Measurements from ENCODE around the gene DMWD. TPM values are rescaled to one million over a fixed set of nuclear protein-coding genes. Genes with fewer than 3 reads are reported as not detected.

Gene DMWD
- total and polyA plus RNA-seq, 2 of the 13 experiments (the other 11 are each of a cell fraction or from before 2014, with no cell fraction given) = 10.3 to 14.9 TPM

- no peak for TF ChIP-seq ZNF251 (CRISPR knock-in tag; IDR thresholded peaks at IDR 0.05)
Observed at GRCh38 chr19:45825263-45825605, 32.6 kb upstream of the DMWD start (continued).

- H3K9ac ChIP-seq (ENCODE audit: insufficient read depth, low read depth, low read length) = no peak overlapping the region
Observed at GRCh38 chr19:45824531-45825262, 32.1 kb upstream of the DMWD start.

More at GRCh38 chr19:45824531-45825262, 32.1 kb upstream of the DMWD start:
- no peak overlapping the region for H3K27ac ChIP-seq (ENCODE audit: extremely low read length, insufficient read depth, low read length)
- POLR2A ChIA-PET = interaction anchor here (0.7 to 1.5 kb wide), 4 partner anchors 38 to 78 kb away, joined by 3 to 4 read pairs (median 3); partner anchors contain the start of genes MYPOP and SYMPK
- H3K36me3 ChIP-seq (replicated peaks in 1 of 2; ENCODE audit: control insufficient read depth in 1 of 2, insufficient read depth in 2 of 2, low read length in 2 of 2) = peaks cover 32 to 83% of the 10 kb centered on the region in 2 experiments
- TF ChIP-seq FOXC1 (CRISPR knock-in tag; IDR thresholded peaks at IDR 0.05; ENCODE audit: borderline replicate concordance) (no peak), ZBTB38 (CRISPR knock-in tag; IDR thresholded peaks at IDR 0.05) (peak; percentile 45; the same call in 1 of the 2 replicates)
- TF ChIP-seq, protein P1, sequence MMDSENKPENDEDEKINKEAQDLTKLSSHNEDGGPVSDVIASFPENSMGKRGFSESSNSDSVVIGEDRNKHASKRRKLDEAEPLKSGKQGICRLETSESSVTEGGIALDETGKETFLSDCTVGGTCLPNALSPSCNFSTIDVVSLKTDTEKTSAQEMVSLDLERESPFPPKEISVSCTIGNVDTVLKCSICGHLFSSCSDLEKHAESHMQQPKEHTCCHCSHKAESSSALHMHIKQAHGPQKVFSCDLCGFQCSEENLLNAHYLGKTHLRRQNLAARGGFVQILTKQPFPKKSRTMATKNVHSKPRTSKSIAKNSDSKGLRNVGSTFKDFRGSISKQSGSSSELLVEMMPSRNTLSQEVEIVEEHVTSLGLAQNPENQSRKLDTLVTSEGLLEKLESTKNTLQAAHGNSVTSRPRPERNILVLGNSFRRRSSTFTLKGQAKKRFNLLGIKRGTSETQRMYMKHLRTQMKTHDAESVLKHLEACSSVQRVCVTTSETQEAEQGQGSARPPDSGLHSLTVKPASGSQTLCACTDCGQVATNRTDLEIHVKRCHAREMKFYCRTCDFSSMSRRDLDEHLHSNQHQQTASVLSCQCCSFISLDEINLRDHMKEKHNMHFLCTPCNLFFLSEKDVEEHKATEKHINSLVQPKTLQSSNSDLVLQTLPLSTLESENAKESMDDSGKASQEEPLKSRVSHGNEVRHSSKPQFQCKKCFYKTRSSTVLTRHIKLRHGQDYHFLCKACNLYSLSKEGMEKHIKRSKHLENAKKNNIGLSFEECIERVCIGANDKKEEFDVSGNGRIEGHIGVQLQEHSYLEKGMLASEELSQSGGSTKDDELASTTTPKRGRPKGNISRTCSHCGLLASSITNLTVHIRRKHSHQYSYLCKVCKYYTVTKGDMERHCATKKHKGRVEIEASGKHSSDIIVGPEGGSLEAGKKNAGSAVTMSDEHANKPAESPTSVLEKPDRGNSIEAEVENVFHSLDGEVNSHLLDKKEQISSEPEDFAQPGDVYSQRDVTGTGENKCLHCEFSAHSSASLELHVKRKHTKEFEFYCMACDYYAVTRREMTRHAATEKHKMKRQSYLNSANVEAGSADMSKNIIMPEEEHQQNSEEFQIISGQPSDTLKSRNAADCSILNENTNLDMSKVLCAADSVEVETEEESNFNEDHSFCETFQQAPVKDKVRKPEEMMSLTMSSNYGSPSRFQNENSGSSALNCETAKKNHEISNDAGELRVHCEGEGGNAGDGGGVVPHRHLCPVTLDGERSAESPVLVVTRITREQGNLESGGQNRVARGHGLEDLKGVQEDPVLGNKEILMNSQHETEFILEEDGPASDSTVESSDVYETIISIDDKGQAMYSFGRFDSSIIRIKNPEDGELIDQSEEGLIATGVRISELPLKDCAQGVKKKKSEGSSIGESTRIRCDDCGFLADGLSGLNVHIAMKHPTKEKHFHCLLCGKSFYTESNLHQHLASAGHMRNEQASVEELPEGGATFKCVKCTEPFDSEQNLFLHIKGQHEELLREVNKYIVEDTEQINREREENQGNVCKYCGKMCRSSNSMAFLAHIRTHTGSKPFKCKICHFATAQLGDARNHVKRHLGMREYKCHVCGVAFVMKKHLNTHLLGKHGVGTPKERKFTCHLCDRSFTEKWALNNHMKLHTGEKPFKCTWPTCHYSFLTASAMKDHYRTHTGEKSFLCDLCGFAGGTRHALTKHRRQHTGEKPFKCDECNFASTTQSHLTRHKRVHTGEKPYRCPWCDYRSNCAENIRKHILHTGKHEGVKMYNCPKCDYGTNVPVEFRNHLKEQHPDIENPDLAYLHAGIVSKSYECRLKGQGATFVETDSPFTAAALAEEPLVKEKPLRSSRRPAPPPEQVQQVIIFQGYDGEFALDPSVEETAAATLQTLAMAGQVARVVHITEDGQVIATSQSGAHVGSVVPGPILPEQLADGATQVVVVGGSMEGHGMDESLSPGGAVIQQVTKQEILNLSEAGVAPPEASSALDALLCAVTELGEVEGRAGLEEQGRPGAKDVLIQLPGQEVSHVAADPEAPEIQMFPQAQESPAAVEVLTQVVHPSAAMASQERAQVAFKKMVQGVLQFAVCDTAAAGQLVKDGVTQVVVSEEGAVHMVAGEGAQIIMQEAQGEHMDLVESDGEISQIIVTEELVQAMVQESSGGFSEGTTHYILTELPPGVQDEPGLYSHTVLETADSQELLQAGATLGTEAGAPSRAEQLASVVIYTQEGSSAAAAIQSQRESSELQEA (CRISPR knock-in tag; IDR thresholded peaks at IDR 0.05; ENCODE audit: not compliant biosample characterization) = no peak
- no peak for ATAC-seq
- intact Hi-C loops (cut with micrococcal nuclease; ENCODE audit: unreplicated experiment) = no loop called here
- DNase-seq (ENCODE audit: low spot score) = no peak
- H3K4me1 ChIP-seq (ENCODE audit: insufficient read depth, low read length) = no peaks in the 10 kb centered on the region
- H3K4me3 ChIP-seq (replicated peaks in 1 of 3; ENCODE audit: insufficient read depth in 1 of 3, low read depth in 2 of 3, low read length in 3 of 3) = no peak overlapping the region
- H3K9me3 ChIP-seq (ENCODE audit: low read length) = no peaks in the 10 kb centered on the region
- H3K27me3 ChIP-seq (ENCODE audit: control insufficient read depth in 1 of 2, insufficient read depth in 2 of 2, low read length in 2 of 2) = no peaks in the 10 kb centered on the region
- BruUV-seq (replicated peaks) = no TSS peak
- no peaks in the 10 kb centered on the region for H4K20me1 ChIP-seq (ENCODE audit: insufficient read depth, low read length)
- H3K4me2 ChIP-seq (ENCODE audit: low read depth, low read length) = no peak overlapping the region
- FAIRE-seq = no peak
- H3K79me2 ChIP-seq (ENCODE audit: insufficient read depth, low read length) = no peaks in the 10 kb centered on the region
- in situ Hi-C loops (cut with HindIII; ENCODE audit: extremely low pct_ligation_motif_present, low pct_unique_long_range_greater_than_20kb) = no loop called here
- CTCF ChIA-PET (ENCODE audit: low intra/inter-chr PET ratio, low total read pairs) = no interaction called here
- no peak overlapping the region for H2AFZ ChIP-seq (ENCODE audit: low read length)
- WGBS (ENCODE audit: low lambda C conversion rate) = 95% methylated on average over 13 of the region's 26 CpGs
